SK-N-SH treated with all-trans-retinoic acid at 6 μM for 48 hours (cell line): ENCODE measurements around the gene TLR4.
A peak's percentile ranks its signal among the peaks of the same experiment; 100 is the strongest.

Experiments
- ATAC-seq: fragments of 200-7000 bp; cut with Tn5 transposase; 3 replicates; pipeline ENCODE4 v1.9.1; 2020; ENCODE audit warnings: mild to moderate bottlenecking, moderate library complexity
- ARNTL ChIP-seq: fragments of 450-650 bp; formaldehyde crosslinking; IDR thresholded peaks from 2 replicates; pipeline ENCODE4 v1.5.0; 2020; ENCODE audit warnings: low read depth, mild to moderate bottlenecking, moderate library complexity, borderline replicate concordance
- BACH2 ChIP-seq: fragments of 250-450 bp; sonication (Bioruptor Pico); IDR thresholded peaks from 2 replicates; pipeline ENCODE4 v1.9.0; 2021; ENCODE audit warnings: mild to moderate bottlenecking, borderline replicate concordance
- CSDC2 ChIP-seq: fragments of 250-450 bp; sonication (Bioruptor Pico); IDR thresholded peaks from 2 replicates; pipeline ENCODE4 v1.5.0; 2020; ENCODE audit warnings: mild to moderate bottlenecking, moderate library complexity
- ESRRG ChIP-seq: fragments of 250-450 bp; sonication (Bioruptor Pico); IDR thresholded peaks from 2 replicates; pipeline ENCODE4 v1.6.1; 2021; ENCODE audit warnings: mild to moderate bottlenecking
- GLIS3 ChIP-seq: fragments of 250-450 bp; sonication (Bioruptor Pico); IDR thresholded peaks from 2 replicates; pipeline ENCODE4 v1.5.0; 2020; ENCODE audit warnings: mild to moderate bottlenecking, moderate library complexity
- ISL1 ChIP-seq: fragments of 250-450 bp; sonication (Bioruptor Pico); IDR thresholded peaks from 2 replicates; pipeline ENCODE4 v2.1.2; 2022; ENCODE audit warnings: mild to moderate bottlenecking, moderate library complexity
- OSR1 ChIP-seq: fragments of 250-450 bp; sonication (Bioruptor Pico); IDR thresholded peaks from 2 replicates; pipeline ENCODE4 v1.8.0; 2022; ENCODE audit warnings: moderate library complexity, mild to moderate bottlenecking, inconsistent platforms
- POU6F1 ChIP-seq: fragments of 250-450 bp; sonication (Bioruptor Pico); IDR thresholded peaks from 2 replicates; pipeline ENCODE4 v1.8.0; 2021; ENCODE audit warnings: low read depth, mild to moderate bottlenecking, moderate library complexity, borderline replicate concordance
- PPARA ChIP-seq: fragments of 250-450 bp; sonication (Bioruptor Pico); IDR thresholded peaks from 2 replicates; pipeline ENCODE4 v1.5.0; 2020; ENCODE audit warnings: mild to moderate bottlenecking, borderline replicate concordance
- RARB ChIP-seq: fragments of 250-450 bp; sonication (Bioruptor Pico); IDR thresholded peaks from 2 replicates; pipeline ENCODE4 v1.8.0; 2021; ENCODE audit warnings: mild to moderate bottlenecking, moderate library complexity
- SNAI2 ChIP-seq: fragments of 250-450 bp; sonication (Bioruptor Pico); IDR thresholded peaks from 2 replicates; pipeline ENCODE4 v1.5.0; 2020; ENCODE audit warnings: mild to moderate bottlenecking, moderate library complexity
- TCF4 ChIP-seq: fragments of 250-450 bp; sonication (Bioruptor Pico); IDR thresholded peaks from 2 replicates; pipeline ENCODE4 v1.8.0; 2021; ENCODE audit warnings: mild to moderate bottlenecking, moderate library complexity, borderline replicate concordance
- TOX ChIP-seq: fragments of 250-450 bp; sonication (Bioruptor Pico); IDR thresholded peaks from 2 replicates; pipeline ENCODE4 v1.8.0; 2021; ENCODE audit warnings: mild to moderate bottlenecking, moderate library complexity, borderline replicate concordance
- TSHZ2 ChIP-seq: fragments of 250-450 bp; sonication (Bioruptor Pico); IDR thresholded peaks from 2 replicates; pipeline ENCODE4 v1.5.0; 2020; ENCODE audit warnings: mild to moderate bottlenecking, moderate library complexity
- ZC3H10 ChIP-seq: fragments of 250-450 bp; sonication (Bioruptor Pico); IDR thresholded peaks from 2 replicates; pipeline ENCODE4 v1.5.1; 2021; ENCODE audit warnings: mild to moderate bottlenecking, moderate library complexity
- ZFP3 ChIP-seq: fragments of 250-450 bp; sonication (Bioruptor Pico); IDR thresholded peaks from 2 replicates; pipeline ENCODE4 v1.5.0; 2020; ENCODE audit warnings: mild to moderate bottlenecking, moderate library complexity
- ZFP30 ChIP-seq: fragments of 450-650 bp; formaldehyde crosslinking; IDR thresholded peaks from 2 replicates; pipeline ENCODE4 v1.5.0; 2022; ENCODE audit warnings: mild to moderate bottlenecking, moderate library complexity
- ZNF565 ChIP-seq: fragments of 450-650 bp; formaldehyde crosslinking; conservative IDR thresholded peaks from 2 replicates; pipeline ENCODE4 v1.5.0; 2020; ENCODE audit warnings: low read depth, mild to moderate bottlenecking, moderate library complexity
- ZNF70 ChIP-seq: fragments of 450-650 bp; formaldehyde crosslinking; IDR thresholded peaks from 2 replicates; pipeline ENCODE4 v1.5.0; 2020; ENCODE audit warnings: mild to moderate bottlenecking, moderate library complexity
- ZNF8 ChIP-seq: fragments of 450-650 bp; formaldehyde crosslinking; IDR thresholded peaks from 2 replicates; pipeline ENCODE4 v1.5.0; 2020; ENCODE audit warnings: mild to moderate bottlenecking, moderate library complexity
- TF ChIP-seq, protein P1 (sequence below): fragments of 250-450 bp; sonication (Bioruptor Pico); IDR thresholded peaks from 2 replicates; pipeline ENCODE4 v1.8.0; 2020; ENCODE audit warnings: mild to moderate bottlenecking, moderate library complexity, borderline replicate concordance
- TF ChIP-seq, protein P2 (sequence below): fragments of 250-450 bp; sonication (Bioruptor Pico); IDR thresholded peaks from 2 replicates; pipeline ENCODE4 v1.5.1; 2021; ENCODE audit warnings: mild to moderate bottlenecking, moderate library complexity
- TF ChIP-seq, protein P3 (sequence below): fragments of 250-450 bp; sonication (Bioruptor Pico); IDR thresholded peaks from 2 replicates; pipeline ENCODE4 v1.5.1; 2020; ENCODE audit warnings: low read depth, mild to moderate bottlenecking, moderate library complexity

Gene TLR4

DNA sequence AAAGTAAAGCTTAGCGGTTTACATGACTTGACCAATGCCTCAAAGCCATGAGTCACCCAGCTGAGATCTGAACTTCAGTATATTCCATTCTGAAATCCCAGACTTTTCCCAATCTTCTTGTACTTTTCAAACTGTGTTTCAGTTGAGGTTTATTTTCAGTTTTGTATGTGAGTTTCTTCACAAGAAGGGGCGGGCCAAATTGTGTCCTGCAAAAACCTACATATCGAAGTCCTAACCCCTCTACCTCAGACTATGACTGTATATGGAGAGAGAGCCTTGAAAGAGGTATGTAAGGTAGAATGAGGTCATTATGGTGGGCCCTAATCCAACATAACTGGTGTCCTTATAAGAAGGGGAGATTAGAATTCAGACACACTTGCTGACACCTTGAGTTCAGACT is 666 bp upstream of the TLR4 start (continued):
- TF ChIP-seq, protein P1, sequence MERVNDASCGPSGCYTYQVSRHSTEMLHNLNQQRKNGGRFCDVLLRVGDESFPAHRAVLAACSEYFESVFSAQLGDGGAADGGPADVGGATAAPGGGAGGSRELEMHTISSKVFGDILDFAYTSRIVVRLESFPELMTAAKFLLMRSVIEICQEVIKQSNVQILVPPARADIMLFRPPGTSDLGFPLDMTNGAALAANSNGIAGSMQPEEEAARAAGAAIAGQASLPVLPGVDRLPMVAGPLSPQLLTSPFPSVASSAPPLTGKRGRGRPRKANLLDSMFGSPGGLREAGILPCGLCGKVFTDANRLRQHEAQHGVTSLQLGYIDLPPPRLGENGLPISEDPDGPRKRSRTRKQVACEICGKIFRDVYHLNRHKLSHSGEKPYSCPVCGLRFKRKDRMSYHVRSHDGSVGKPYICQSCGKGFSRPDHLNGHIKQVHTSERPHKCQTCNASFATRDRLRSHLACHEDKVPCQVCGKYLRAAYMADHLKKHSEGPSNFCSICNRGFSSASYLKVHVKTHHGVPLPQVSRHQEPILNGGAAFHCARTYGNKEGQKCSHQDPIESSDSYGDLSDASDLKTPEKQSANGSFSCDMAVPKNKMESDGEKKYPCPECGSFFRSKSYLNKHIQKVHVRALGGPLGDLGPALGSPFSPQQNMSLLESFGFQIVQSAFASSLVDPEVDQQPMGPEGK (CRISPR knock-in tag) = no peak

DNA sequence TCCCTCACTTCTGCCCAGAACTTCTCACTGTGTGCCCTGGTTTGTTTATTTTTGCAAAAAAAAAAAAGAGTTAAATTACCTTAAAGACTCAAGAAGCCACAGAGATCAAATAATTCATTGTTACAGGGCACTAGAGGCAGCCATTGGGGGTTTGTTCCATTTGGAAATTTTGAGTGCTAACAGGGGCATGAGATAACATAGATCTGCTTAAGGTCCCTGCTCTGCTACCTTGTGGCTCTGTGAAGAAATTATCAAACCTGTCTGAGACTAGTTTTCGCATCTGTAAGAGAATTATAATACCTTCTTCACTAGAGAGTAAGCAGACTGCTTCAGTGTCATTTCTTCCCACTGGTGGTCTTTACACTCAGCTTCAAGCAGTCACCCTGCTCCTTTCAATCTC is 394 bp downstream of the TLR4 start:
- TF ChIP-seq ESRRG (CRISPR knock-in tag) (no peak), ISL1 (CRISPR knock-in tag) (no peak), OSR1 (CRISPR knock-in tag) (no peak), ARNTL (CRISPR knock-in tag) (no peak), PPARA (CRISPR knock-in tag) (no peak), CSDC2 (CRISPR knock-in tag) (no peak), SNAI2 (CRISPR knock-in tag) (no peak), ZC3H10 (no peak), TOX (CRISPR knock-in tag) (no peak), ZNF8 (CRISPR knock-in tag) (no peak), ZNF70 (CRISPR knock-in tag) (no peak), ZFP3 (CRISPR knock-in tag) (no peak), ZFP30 (CRISPR knock-in tag) (no peak)

DNA sequence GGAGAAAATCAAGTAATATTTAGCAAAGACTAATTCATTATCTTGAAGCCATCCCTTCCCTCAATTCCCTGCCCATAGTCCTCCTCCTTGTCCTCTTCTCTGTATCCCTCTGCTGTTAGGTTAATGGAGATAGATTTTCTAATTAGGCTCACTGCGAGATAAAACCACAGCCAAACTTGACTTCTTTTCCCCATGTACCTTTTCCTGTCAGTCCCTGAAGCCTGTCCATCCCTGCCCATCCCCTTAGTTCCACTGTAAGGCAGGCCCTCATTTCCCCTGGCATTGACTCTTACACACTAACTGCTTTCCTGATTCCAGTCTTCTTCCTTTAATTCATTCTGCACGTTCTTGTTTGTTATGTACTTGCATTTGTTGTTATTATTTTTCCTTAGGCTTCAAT is 1.2 kb downstream of the TLR4 start:
- TF ChIP-seq POU6F1 (CRISPR knock-in tag) (no peak), CSDC2 (CRISPR knock-in tag) (no peak)
- no peak; the same call in 2 of the 3 replicates for ATAC-seq

More for the DNA sequence above, 394 bp downstream of the TLR4 start:
- ATAC-seq = peak; percentile 63

DNA sequence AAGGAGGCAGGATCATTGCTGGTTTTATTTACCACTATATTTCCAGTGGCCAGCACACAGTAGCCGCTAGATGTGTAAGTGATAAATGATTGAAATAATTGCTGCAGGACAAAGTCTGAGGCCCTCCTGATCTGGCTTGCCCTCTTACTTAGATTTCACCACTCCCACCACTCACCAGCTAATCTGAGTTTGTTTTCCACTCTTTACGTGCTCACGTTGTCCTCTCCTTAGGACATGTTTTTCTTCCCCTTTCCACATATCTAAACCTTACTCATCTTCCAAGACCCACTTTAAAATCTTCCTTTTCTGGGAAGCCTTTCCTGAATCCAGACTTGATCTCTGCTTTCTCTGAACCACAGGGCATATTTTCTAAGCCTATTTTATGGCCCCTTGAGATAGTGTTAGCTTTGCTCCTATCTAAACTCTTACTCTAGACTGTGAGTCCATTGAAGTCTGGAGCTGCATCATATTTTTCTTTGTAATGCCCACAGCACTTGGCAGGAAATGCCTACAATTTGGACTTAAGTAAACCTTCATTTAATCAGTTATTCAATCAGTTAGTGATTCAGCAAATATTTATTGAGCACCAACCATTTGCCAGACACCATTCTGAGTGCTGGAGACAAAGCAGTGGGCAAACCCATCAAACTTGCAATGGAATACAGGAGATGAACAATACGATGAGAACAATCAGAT is 2.4 kb downstream of the TLR4 start:
- no peak for TF ChIP-seq TOX (CRISPR knock-in tag)
- no peak for TF ChIP-seq TCF4 (CRISPR knock-in tag)
- TF ChIP-seq, protein P2, sequence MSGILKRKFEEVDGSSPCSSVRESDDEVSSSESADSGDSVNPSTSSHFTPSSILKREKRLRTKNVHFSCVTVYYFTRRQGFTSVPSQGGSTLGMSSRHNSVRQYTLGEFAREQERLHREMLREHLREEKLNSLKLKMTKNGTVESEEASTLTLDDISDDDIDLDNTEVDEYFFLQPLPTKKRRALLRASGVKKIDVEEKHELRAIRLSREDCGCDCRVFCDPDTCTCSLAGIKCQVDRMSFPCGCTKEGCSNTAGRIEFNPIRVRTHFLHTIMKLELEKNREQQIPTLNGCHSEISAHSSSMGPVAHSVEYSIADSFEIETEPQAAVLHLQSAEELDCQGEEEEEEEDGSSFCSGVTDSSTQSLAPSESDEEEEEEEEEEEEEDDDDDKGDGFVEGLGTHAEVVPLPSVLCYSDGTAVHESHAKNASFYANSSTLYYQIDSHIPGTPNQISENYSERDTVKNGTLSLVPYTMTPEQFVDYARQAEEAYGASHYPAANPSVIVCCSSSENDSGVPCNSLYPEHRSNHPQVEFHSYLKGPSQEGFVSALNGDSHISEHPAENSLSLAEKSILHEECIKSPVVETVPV (CRISPR knock-in tag) = no peak
- no peak for TF ChIP-seq ZNF8 (CRISPR knock-in tag)
- no peak for TF ChIP-seq ZFP3 (CRISPR knock-in tag)
- TF ChIP-seq SNAI2 (CRISPR knock-in tag) = no peak
- no peak for TF ChIP-seq ARNTL (CRISPR knock-in tag)
- TF ChIP-seq ZC3H10 = no peak
- no peak for TF ChIP-seq GLIS3 (CRISPR knock-in tag)
- no peak for TF ChIP-seq CSDC2 (CRISPR knock-in tag)
- TF ChIP-seq TSHZ2 = no peak
- no peak for TF ChIP-seq ZFP30 (CRISPR knock-in tag)
- no peak for TF ChIP-seq ZNF565
- TF ChIP-seq, protein P3, sequence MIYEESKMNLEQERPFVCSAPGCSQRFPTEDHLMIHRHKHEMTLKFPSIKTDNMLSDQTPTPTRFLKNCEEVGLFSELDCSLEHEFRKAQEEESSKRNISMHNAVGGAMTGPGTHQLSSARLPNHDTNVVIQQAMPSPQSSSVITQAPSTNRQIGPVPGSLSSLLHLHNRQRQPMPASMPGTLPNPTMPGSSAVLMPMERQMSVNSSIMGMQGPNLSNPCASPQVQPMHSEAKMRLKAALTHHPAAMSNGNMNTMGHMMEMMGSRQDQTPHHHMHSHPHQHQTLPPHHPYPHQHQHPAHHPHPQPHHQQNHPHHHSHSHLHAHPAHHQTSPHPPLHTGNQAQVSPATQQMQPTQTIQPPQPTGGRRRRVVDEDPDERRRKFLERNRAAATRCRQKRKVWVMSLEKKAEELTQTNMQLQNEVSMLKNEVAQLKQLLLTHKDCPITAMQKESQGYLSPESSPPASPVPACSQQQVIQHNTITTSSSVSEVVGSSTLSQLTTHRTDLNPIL (CRISPR knock-in tag) = no peak
- no peak for TF ChIP-seq ZNF70 (CRISPR knock-in tag)
- no peak for TF ChIP-seq RARB
- TF ChIP-seq POU6F1 (CRISPR knock-in tag) = no peak
- TF ChIP-seq ESRRG (CRISPR knock-in tag) = no peak
- no peak for TF ChIP-seq PPARA (CRISPR knock-in tag)
- no peak for TF ChIP-seq BACH2 (CRISPR knock-in tag)
- TF ChIP-seq, all 23 proteins: peak for 0
- ATAC-seq = no peak
